Endodermal cell (in vitro differentiated cells): Measurements from ENCODE around the gene NAGLU. TPM values are rescaled to one million over a fixed set of nuclear protein-coding genes. Genes with fewer than 3 reads are reported as not detected.
A peak's percentile ranks its signal among the peaks of the same experiment; 100 is the strongest.
"Not testable (repeated sequence)": the region's sequence is repeated elsewhere in the genome, so short reads cannot be mapped to it uniquely, and the experiment has no call there.

Experiments used
- DNase-seq: peaks from one replicate; pipeline ENCODE4 v3.0.0-alpha.2; 2017
- H3K27ac ChIP-seq: 2 replicates; pipeline ENCODE4 v1.5.1; 2013; ENCODE audit warnings: mild to moderate bottlenecking, low read depth, low read length, moderate library complexity
- H3K27me3 ChIP-seq: 2 replicates; pipeline ENCODE4 v1.6.1; 2013; ENCODE audit warnings: mild to moderate bottlenecking, low read length, moderate library complexity; ENCODE audit not compliant: insufficient read depth, control insufficient read depth, poor library complexity, severe bottlenecking
- H3K36me3 ChIP-seq: 2 replicates; pipeline ENCODE4 v1.7.0; 2013; ENCODE audit warnings: mild to moderate bottlenecking, low read length, moderate library complexity; ENCODE audit not compliant: control insufficient read depth, insufficient read depth
- H3K4me1 ChIP-seq: one replicate; pipeline ENCODE4 v1.7.0; 2013; ENCODE audit warnings: low read length; ENCODE audit not compliant: control insufficient read depth, insufficient read depth
- H3K4me3 ChIP-seq: 2 replicates; pipeline ENCODE4 v1.5.1; 2013; ENCODE audit warnings: mild to moderate bottlenecking, low read length, moderate library complexity
- H3K9ac ChIP-seq: 2 replicates; pipeline ENCODE4 v1.6.1; 2013; ENCODE audit warnings: mild to moderate bottlenecking, low read length, moderate library complexity; ENCODE audit not compliant: poor library complexity, severe bottlenecking; ENCODE audit errors: extremely low read depth
- H3K9me3 ChIP-seq: 2 replicates; pipeline ENCODE4 v1.6.1; 2013; ENCODE audit warnings: mild to moderate bottlenecking, low read length, moderate library complexity; ENCODE audit not compliant: control insufficient read depth
- H3K27ac Mint-ChIP-seq: 2 replicates; pipeline ENCODE4 v1.8.0; 2020; ENCODE audit warnings: mixed read lengths
- H3K27me3 Mint-ChIP-seq: 2 replicates; pipeline ENCODE4 v1.8.0; 2021; ENCODE audit warnings: mild to moderate bottlenecking, mixed read lengths; ENCODE audit not compliant: insufficient read depth
- H3K36me3 Mint-ChIP-seq: 2 replicates; pipeline ENCODE4 v1.8.0; 2020; ENCODE audit warnings: low read depth, mixed read lengths
- H3K4me1 Mint-ChIP-seq: 2 replicates; pipeline ENCODE4 v1.8.0; 2020; ENCODE audit warnings: mixed read lengths
- H3K4me3 Mint-ChIP-seq: 2 replicates; pipeline ENCODE4 v1.8.0; 2020; ENCODE audit warnings: mild to moderate bottlenecking, moderate library complexity, mixed read lengths
- H3K9me3 Mint-ChIP-seq: 2 replicates; pipeline ENCODE4 v1.8.0; 2020; ENCODE audit warnings: mild to moderate bottlenecking, mixed read lengths
- CTCF ChIP-seq: fragments of 200-600 bp; sonication (generic); conservative IDR thresholded peaks from 2 replicates; pipeline ENCODE4 v1.5.0; 2021; ENCODE audit warnings: antibody characterized with exemption, mild to moderate bottlenecking
- WGBS, 2 experiments: methylation state at CpG; one replicate each; pipeline versions ENCODE4 v1.1.5 to v1.1.7; 2013; ENCODE audit warnings: missing lambda C conversion rate in 2 of 2, mixed read lengths in 1 of 2; ENCODE audit not compliant: insufficient coverage in 1 of 2, insufficient read length in 1 of 2; 5-methylcytosine and 5-hydroxymethylcytosine counted together
- total RNA-seq, 2 donors: library from RNA; stranded (reverse); fragmentation: NEBNext Ultra II Directional in 1 of 2; extraction: Animal tissue kit (Norgen Biotek cat#: 25700) in 1 of 2; gene quantifications; 2 replicates in 1 of 2; 3 replicates in 1 of 2; pipeline ENCODE4 v1.2.1, GENCODE V29; 2021

The NAGLU gene
- total RNA-seq, 2 donors from 2014 or later: 29.1 to 31.5 TPM

DNA sequence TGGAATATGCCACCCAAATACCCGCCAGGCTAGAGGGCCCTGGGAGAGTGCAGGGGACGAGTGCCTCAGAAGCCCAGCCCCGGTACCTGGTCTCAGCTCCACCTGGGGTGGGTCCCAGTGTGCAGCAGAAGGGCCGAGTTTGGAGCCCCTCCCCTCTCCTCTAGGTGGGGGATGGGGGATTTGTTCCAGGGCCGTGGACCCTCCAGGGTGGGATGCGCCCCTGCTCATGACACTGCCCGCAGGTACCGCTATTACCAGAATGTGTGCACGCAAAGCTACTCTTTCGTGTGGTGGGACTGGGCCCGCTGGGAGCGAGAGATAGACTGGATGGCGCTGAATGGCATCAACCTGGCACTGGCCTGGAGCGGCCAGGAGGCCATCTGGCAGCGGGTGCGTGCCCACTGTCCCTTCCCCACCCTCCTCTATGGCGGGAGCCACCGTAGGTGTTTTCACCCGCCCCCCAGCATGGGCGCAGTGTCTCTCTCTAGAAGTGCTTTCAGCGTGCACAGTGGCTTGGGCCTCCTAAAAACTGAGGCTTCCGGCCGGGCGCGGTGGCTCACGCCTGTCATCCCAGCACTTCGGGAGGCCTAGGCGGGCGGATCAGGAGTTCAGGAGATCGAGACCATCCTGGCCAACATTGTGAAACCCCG lies 1.2 kb downstream of the NAGLU start:
- H3K4me1 Mint-ChIP-seq: peaks cover 11% of the 10 kb centered on the region
- Histone ChIP-seq H3K36me3 (peaks cover 10% of the 10 kb centered on the region), H3K4me3 (peak overlapping the region; percentile 93), H3K27me3 (no peaks in the 10 kb centered on the region), H3K27ac (no peak overlapping the region), H3K9ac (no peak overlapping the region), H3K4me1 (peaks cover 6% of the 10 kb centered on the region), H3K9me3 (no peaks in the 10 kb centered on the region)
- no peak for TF ChIP-seq CTCF
- no peaks in the 10 kb centered on the region for H3K9me3 Mint-ChIP-seq
- H3K36me3 Mint-ChIP-seq: peaks cover 23% of the 10 kb centered on the region
- no peaks in the 10 kb centered on the region for H3K27me3 Mint-ChIP-seq
- 92 to 95% methylated on average over 21 to 31 of the region's 31 CpGs for WGBS, 2 experiments
- H3K4me3 Mint-ChIP-seq: peak overlapping the region; percentile 73
- DNase-seq: no peak
- no peak overlapping the region for H3K27ac Mint-ChIP-seq

DNA sequence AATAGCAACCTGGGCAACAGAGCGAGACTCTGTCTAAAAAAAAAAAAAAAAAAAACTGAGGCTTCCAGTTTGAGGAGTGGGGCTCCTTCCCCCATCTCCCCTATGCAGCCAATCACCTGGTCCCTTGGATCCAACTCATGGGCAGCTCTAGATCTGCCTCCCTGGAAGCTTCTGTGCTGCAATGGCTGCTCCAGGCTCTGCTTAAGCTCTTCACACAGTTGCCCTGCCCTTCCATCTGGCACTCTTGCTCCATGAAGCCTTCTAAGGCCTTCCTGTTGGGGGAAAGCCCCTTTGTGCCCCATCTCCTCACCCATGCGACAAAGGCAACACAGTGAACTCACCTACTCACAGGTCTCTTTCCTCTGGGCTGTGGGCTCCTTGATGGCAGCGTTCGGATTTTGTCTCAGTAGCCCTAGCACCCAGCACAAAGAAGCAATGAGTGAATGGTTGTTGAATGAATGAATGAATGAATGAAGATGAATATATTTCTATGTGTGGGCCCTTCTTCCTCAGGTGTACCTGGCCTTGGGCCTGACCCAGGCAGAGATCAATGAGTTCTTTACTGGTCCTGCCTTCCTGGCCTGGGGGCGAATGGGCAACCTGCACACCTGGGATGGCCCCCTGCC lies 1.9 kb downstream of the NAGLU start:
- Histone ChIP-seq H3K9ac (no peak overlapping the region), H3K4me1 (peaks cover 6% of the 10 kb centered on the region), H3K27ac (no peak overlapping the region), H3K4me3 (no peak overlapping the region), H3K36me3 (peaks cover 10% of the 10 kb centered on the region), H3K27me3 (no peaks in the 10 kb centered on the region), H3K9me3 (no peaks in the 10 kb centered on the region)
- H3K27ac Mint-ChIP-seq: no peak overlapping the region
- 94% methylated on average over 5 of the region's 5 CpGs; no CpG with 5 or more reads in 1 of the 2 experiments for WGBS, 2 experiments
- peaks cover 23% of the 10 kb centered on the region for H3K36me3 Mint-ChIP-seq
- H3K27me3 Mint-ChIP-seq: no peaks in the 10 kb centered on the region
- TF ChIP-seq CTCF: no peak
- no peak for DNase-seq
- no peaks in the 10 kb centered on the region for H3K9me3 Mint-ChIP-seq
- H3K4me1 Mint-ChIP-seq: peaks cover 11% of the 10 kb centered on the region
- H3K4me3 Mint-ChIP-seq: peak overlapping the region; percentile 73

- no peak for TF ChIP-seq CTCF
- Mint-ChIP-seq H3K9me3 (no peaks in the 10 kb centered on the region), H3K4me3 (no peak overlapping the region), H3K36me3 (peaks cover 24% of the 10 kb centered on the region), H3K27ac (no peak overlapping the region), H3K4me1 (peaks cover 11% of the 10 kb centered on the region), H3K27me3 (no peaks in the 10 kb centered on the region)
- H3K9ac ChIP-seq: no peak overlapping the region
- no peak overlapping the region for H3K4me3 ChIP-seq
- no peak overlapping the region for H3K27ac ChIP-seq
- no peaks in the 10 kb centered on the region for H3K27me3 ChIP-seq
- peaks cover 10% of the 10 kb centered on the region for H3K36me3 ChIP-seq
- H3K4me1 ChIP-seq: peaks cover 6% of the 10 kb centered on the region
- DNase-seq: no peak
- 94 to 98% methylated on average over 14 of the region's 14 CpGs for WGBS, 2 experiments
- no peaks in the 10 kb centered on the region for H3K9me3 ChIP-seq
Measured at GRCh38 chr17:42538482-42538881, 2.4 kb downstream of the NAGLU start.

GRCh38 chr17:42540558-42540957 lies 4.5 kb downstream of the NAGLU start:
- WGBS, 2 experiments: 91 to 92% methylated on average over 2 to 4 of the region's 4 CpGs
- peaks cover 10% of the 10 kb centered on the region for H3K36me3 ChIP-seq
- H3K9me3 ChIP-seq, H3K9ac ChIP-seq, H3K4me3 ChIP-seq, H3K27ac Mint-ChIP-seq, H3K4me3 Mint-ChIP-seq, H3K4me1 ChIP-seq, H3K4me1 Mint-ChIP-seq, H3K27me3 ChIP-seq, H3K27me3 Mint-ChIP-seq, DNase-seq, H3K9me3 Mint-ChIP-seq, H3K27ac ChIP-seq: not testable (repeated sequence)
- H3K36me3 Mint-ChIP-seq: peaks cover 32% of the 10 kb centered on the region
